RKO (cell line): ENCODE data around the gene ZNF205.
"Not testable (repeated sequence)": the region's sequence is repeated elsewhere in the genome, so short reads cannot be mapped to it uniquely, and the experiment has no call there.

ENCODE experiments used
- DNase-seq: peaks from one replicate; pipeline ENCODE4 v3.0.0-alpha.2; 2016; ENCODE audit warnings: low spot score

Gene ZNF205

GRCh38 chr16:3112058-3112880, at the start of gene ZNF205:
Gene ZNF205, plus strand, starts transcription at chr16:3112586. Its CDS starts 845 bp downstream, at chr16:3113431.
- peak; percentile 85 for DNase-seq

GRCh38 chr16:3063625-3064386, 48.6 kb upstream of the ZNF205 start:
- DNase-seq = no peak

GRCh38 chr16:3065069-3065741, 47.2 kb upstream of the ZNF205 start, which contains the start of gene IL32:
Gene IL32, plus strand, starts transcription at chr16:3065640. Its CDS starts 172 bp downstream, at chr16:3065812.
- DNase-seq = peak; percentile 66

GRCh38 chr16:3065742-3066439, 46.5 kb upstream of the ZNF205 start:
- peak; percentile 19 for DNase-seq

GRCh38 chr16:3066440-3066748, 46.0 kb upstream of the ZNF205 start:
- no peak for DNase-seq

- no peak for DNase-seq
These were observed 43.9 kb upstream of the ZNF205 start for GRCh38 chr16:3068487-3068886.

GRCh38 chr16:3069146-3069545, 43.2 kb upstream of the ZNF205 start:
- DNase-seq = not testable (repeated sequence)

GRCh38 chr16:3070608-3071111, 41.7 kb upstream of the ZNF205 start:
- no peak for DNase-seq

GRCh38 chr16:3071655-3072054, 40.7 kb upstream of the ZNF205 start:
- no peak for DNase-seq

- not testable (repeated sequence) for DNase-seq
These were observed 40.2 kb upstream of the ZNF205 start for GRCh38 chr16:3072148-3072547.

- DNase-seq = not testable (repeated sequence)
These were observed 39.7 kb upstream of the ZNF205 start for GRCh38 chr16:3072576-3073263.

- no peak for DNase-seq
These were observed 38.9 kb upstream of the ZNF205 start for GRCh38 chr16:3073448-3073847.

GRCh38 chr16:3074860-3075522, 37.4 kb upstream of the ZNF205 start:
- DNase-seq = no peak

- DNase-seq = no peak
These were observed 36.9 kb upstream of the ZNF205 start for GRCh38 chr16:3075523-3075915.

- not testable (repeated sequence) for DNase-seq
These were observed 36.4 kb upstream of the ZNF205 start for GRCh38 chr16:3075946-3076345.

- DNase-seq = no peak
These were observed 35.8 kb upstream of the ZNF205 start for GRCh38 chr16:3076577-3076976.

GRCh38 chr16:3080024-3080423, 32.4 kb upstream of the ZNF205 start:
- DNase-seq = no peak

- not testable (repeated sequence) for DNase-seq
These were observed 30.4 kb upstream of the ZNF205 start for GRCh38 chr16:3081957-3082356.

GRCh38 chr16:3083408-3083807, 29.0 kb upstream of the ZNF205 start:
- DNase-seq = not testable (repeated sequence)

- DNase-seq = no peak
These were observed 27.9 kb upstream of the ZNF205 start for GRCh38 chr16:3084491-3084890.
